NCI-H1092 treated with DMSO at 0.1 percent for 48 hours (cell line): ENCODE results near the gene SAMD10.
"Not testable (repeated sequence)": the region's sequence is repeated elsewhere in the genome, so short reads cannot be mapped to it uniquely, and the experiment has no call there.

Source experiments
- DNase-seq: peaks from one replicate; lab custom pipeline; 2025; lab: John Stamatoyannopoulos, UW

SAMD10 gene

DNA sequence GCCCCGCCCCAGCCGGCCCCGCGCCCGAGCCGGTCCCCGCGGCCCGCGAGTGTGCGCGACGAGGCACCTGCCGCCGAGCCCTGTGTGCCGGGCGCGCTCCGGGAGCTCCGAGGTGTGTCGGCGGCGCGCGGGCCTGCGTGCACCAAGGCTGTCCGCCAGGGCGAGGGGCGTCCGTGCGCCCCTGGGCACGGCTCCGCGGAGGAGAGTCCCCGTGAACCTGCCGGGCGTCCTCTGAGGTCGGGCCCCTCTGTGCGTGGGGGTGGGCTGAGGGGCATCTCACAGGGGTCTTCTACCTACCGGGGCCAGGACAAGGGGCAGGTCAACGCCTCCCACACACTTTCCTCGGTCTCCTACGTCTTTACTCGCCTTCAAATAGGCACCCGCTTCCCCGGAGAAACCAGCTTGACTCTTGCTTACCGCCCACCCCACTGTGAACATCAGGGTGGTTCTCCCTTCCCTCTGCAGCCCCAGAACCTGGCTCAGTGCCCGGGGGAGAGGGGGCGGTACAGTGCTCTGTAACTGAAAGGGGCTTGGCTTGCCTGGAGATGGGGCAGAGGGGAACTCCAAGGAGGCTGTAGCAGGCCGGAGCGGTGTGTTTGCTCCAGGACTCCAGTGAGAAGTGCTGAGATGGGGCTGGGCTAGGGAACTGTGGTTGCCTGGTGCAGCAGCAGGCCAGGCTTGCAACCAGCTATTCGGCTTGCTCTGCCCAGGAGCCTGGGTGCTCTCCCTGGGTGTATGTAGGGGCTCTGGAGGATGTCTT, at the start of gene SAMD10:
TSS of gene SAMD10 (minus strand) at position 86 of the 760 bp plus-strand sequence. CDS start 175 bp downstream, outside the sequence.
- peak; percentile 81 for DNase-seq

DNA sequence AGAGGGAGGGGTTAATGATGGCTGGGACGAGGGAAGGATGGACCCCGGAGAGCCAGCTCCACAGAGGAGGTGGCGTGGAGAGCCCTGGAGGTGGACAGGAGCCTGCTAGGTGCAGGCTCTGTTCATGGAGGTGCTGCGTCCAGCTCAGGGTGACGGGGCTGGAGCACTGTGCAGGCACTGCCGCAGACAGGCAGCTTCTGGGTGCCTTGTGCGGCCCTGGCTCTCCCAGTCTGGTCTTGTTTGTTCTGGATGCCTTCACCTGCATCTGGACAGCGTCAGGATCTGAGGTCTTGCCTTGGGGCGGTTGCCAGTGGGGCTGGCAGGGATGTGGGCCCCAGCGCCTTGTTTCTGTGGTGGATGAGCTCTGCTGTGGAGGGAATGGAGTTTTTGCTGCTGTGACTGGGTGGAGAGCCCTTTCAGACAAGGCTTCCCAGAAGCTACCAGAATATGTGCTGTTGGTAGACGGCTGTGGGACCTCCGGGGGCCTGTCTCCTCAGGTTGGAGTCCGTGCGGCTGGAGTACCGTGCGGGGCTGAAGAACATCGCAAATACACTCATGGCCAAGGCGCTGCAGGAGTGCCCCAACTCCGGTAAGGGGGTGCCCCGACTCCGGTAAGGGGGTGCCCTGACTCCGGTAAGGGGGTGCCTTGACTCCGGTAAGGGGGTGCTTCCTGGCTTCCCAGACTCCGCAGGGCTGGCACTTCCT, 48.7 kb upstream of the SAMD10 start:
- DNase-seq = no peak

DNA sequence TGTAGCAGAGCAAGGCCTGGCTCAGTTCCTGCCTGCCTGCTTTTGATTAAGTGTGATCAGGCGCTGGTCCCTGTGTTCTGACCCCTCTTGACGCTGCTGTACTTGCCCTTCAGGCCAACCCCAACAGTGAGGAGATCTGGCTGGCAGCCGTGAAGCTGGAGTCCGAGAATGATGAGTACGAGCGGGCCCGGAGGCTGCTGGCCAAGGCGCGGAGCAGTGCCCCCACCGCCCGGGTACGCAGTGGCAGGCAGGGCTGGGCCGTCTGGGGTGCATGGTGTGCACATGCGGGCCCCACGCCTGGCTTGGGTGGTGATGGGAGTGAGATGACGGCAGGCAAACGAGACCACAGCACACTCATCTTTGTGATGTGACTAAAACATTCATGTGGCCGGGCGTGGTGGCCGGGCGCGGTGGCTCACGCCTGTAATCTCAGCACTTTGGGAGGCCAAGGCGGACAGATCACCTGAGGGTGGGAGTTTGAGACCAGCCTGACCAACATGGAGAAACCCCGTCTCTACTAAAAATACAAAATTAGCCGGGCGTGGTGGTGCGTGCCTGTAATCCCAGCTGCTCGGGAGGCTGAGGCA, 46.5 kb upstream of the SAMD10 start:
- DNase-seq = no peak

DNA sequence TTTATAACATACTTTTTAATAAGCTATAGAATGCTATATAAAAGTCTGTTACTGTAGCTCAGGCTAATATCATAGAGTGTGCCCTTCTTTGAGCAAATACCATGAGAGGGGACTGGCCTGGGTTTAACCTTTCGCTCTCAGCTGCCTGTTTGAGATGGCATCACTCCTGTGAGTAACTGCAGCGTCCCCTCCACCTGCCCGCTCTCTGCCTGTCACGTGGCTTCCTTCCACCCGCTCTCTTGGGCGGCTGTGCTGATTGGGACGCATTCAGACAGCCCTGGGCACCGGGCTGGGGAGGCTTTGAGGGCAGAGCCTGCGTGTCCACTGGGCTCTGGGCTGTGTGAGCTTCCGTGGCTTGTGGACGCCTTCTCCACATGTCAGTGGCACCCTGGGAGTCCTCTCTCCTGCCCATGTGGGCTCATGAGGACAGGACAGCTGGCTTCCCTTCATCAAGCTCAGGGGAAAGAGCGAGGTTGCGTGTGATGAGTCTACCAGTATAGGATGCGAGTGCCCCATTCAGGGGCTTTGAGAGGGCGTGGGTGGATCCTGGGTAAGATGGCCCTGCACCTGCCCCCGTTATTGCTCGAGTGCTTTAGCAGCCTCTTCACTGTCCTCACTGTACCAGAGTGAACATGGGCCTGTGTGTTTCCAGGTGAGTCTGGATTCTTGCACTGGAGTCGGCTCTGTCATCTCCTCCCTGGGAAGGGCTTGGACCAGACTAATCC, 45.8 kb upstream of the SAMD10 start:
- no peak for DNase-seq

DNA sequence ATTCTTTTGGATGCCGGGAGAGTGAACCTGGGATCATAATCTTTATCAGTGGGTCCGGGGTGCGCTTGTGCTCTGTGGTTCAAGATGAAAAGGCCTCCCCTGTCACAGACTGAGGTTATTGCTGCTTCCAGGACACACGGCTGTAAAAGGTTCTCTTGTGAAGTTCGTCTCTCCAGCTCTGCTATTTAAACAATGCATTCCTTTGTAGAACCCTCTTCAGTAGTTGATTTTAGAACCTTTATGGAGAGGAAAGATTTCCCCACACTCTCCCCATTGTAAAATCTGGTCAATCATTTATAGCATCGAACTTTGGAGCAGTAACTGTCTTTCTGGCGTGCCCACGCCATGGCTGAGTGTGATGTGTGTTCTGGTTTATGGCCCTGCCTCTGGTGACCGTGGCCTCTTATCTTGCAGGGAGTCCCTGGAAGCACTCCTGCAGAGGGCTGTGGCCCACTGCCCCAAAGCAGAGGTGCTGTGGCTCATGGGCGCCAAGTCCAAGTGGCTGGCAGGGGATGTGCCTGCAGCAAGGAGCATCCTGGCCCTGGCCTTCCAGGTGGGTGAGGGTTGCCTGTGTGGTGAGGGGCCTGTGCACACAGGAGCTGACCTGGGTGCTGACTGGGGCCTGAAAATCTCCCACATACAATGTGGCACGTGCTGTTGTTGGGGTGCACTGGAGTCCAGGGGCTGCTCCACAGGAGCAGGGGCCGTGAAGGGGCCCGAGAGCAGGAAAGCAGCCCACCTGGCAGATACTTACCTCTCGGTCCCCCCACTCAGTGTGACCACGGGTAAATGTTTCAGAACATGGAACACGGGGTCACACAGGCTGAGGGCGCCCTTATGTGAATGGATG, 44.9 kb upstream of the SAMD10 start:
- no peak for DNase-seq

DNA sequence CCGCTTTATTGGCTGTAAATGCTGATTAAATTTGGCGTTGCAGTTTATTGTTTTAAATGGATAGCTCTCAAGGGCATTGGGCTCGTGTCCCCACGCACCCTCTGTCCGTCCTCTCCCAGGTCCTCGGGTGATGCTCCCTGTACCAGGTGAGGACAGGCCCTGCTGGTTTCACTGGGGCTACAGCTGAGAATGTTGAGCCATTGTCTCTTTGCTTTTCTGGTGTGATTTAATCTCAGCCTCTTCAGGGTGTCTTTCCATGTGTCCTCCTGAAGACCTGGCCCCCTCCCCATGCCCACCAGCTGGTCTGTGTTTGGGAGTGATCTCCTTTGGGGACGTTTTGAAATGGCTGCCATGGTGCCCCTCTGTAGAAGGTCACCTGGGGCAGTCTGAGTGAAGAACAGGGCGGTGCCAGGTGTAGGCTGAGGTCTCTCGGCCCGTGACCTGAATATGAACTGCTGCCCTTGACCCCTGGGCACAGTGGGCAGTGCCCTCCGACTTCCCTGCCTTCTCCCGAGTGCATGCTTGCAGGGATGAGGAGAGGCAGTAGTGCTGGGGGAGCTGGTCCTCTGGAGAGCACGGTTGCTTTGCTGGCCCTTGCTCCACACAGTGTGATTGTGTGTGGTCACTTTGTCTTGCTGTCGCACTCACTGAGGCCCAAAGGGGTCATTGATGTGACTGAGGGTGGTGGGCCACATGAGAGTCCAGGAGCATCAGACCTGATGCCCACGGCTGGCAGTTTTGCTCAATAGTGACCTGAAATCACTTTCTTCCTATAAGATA, 44.1 kb upstream of the SAMD10 start:
- DNase-seq = no peak

DNA sequence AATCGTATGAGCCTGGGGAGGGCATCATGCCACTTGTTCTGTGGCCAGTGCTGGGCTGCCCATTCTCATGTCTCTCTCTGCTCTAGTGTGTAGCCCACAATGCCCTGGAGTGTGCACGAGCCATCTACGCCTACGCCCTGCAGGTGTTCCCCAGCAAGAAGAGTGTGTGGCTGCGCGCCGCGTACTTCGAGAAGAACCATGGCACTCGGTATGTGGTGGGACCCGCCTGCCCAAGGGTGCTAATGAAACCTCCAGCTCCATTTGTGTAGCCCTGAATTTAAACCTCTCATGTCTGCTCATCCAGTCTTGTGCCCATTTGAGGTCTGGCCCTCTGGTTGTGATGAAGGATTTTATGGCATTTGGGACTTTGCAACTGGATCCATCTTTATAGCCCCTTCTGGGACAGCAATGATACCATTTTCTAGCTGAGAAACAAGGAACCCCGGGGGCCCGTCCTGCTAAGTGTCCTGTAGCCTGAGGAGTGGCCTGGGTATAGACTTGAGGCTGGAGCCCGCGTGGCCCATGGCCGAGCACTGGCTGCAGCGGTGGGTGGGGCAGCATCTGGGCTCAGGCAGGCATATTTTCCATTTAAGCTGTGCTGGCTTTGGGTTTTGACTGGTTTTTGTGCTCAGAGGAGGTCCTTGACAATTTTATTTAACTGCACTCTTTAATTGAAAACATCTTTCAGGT, 43.4 kb upstream of the SAMD10 start:
- no peak for DNase-seq

DNA sequence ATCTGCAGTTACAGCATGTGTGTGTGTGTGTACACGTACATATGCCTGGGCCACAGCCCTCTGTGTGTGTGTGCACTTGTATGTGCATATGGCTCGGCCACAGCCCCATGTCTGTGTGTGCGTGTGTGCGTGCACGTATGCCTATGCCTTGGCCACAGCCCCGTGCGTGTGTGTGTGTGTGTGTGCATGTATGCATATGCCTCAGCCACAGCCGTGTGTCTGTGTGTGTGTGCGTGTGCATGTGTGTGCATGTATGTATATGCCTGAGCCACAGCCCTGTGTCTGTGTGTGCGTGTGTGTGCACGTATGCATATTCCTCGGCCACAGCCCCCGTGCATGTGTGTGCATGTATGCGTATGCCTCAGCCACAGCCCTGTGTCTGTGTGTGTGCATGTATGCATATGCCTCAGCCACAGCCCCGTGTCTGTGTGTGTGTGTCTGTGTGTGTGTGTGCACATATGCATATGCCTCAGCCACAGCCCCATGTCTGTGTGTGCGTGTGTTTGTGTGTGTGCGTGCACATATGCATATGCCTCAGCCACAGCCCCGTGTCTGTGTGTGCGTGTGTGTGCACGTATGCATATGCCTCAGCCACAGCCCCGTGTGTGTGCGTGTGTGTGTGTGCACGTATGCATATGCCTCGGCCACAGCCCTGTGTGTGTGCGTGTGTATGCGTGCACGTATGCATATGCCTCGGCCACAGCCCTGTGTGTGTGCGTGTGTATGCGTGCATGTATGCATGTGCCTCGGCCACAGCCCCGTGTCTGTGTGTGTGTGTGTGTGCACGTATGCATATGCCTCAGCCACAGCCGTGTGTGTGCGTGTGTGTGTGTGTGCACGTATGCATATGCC, 41.9 kb upstream of the SAMD10 start:
- no peak for DNase-seq

DNA sequence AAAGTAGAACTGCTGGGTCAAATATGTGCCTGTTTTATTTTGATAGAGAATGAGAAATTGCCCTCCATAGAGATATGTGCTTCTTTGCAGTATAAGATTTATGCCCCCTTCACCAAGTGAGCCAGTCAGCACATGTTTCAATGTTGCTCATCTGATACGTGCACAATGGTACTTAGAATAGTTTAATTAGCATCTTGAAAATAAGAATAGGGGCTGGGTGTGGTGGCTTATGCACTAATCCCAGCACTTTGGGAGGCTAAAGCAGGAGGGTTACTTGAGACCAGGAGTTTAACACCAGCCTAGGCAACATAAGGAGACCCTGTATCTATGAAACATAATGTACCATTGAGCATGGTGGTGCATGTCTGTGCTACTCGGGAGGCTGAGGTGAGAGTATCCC, 36.2 kb upstream of the SAMD10 start:
- DNase-seq = no peak

DNA sequence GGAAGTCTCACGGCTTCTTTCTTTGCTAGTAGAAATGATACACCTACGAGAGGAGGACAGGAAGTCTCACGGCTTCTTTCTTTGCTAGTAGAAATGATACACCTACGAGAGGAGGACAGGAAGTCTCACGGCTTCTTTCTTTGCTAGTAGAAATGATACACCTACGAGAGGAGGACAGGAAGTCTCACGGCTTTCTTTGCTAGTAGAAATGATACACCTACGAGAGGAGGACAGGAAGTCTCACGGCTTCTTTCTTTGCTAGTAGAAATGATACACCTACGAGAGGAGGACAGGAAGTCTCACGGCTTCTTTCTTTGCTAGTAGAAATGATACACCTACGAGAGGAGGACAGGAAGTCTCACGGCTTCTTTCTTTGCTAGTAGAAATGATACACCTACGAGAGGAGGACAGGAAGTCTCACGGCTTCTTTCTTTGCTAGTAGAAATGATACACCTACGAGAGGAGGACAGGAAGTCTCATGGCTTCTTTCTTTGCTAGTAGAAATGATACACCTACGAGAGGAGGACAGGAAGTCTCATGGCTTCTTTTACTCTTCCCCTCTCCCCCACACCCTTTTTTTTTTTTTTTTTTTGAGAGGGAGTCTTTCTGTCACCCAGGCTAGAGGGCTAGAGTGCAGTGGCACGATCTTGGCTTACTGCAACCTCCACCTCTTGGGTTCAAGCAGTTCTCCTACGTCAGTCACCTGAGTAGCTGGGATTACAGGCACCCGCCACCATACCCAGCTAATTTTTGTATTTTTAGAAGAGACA, 33.1 kb upstream of the SAMD10 start:
- not testable (repeated sequence) for DNase-seq

DNA sequence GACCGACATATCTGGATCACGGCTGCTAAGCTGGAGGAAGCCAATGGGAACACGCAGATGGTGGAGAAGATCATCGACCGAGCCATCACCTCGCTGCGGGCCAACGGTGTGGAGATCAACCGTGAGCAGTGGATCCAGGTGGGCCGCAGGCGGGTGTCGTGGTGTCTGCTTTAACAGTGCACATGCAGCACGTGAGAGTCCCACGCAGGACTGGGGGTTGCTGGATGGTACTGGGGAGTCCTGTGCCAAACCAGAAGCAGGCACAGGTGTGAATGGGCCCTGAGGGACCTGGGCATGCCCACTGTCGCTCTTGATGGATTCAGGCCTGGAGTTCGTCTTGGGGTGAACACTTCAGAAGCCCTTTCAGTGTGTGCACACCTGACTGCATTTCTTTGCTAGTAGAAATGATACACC, 31.9 kb upstream of the SAMD10 start:
- DNase-seq = no peak

DNA sequence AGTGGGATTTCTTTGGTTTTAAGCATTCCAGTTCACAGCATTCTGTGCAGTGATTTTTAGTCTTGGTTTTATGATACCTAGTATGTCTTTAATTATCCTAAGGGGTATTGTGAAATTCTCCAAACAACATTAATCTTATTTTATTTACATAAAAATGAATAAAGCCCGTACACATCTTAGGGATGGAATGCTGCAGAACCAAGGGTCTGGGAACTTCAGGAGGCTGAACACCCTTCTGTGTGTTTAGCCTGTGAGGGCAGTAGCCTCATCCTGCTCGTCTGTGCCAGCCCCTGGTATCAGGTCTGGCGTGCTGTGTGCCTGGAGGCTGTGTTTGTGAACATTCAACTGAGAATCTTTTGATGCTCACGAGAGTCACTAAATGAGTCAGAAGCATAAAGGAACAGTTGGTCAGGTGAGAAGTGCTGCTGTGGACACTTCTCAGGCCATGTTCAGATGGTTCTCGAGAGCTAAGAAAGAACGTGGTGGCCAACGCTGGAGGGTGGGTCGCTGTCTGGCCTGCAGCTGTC, 31.3 kb upstream of the SAMD10 start:
- no peak for DNase-seq

DNA sequence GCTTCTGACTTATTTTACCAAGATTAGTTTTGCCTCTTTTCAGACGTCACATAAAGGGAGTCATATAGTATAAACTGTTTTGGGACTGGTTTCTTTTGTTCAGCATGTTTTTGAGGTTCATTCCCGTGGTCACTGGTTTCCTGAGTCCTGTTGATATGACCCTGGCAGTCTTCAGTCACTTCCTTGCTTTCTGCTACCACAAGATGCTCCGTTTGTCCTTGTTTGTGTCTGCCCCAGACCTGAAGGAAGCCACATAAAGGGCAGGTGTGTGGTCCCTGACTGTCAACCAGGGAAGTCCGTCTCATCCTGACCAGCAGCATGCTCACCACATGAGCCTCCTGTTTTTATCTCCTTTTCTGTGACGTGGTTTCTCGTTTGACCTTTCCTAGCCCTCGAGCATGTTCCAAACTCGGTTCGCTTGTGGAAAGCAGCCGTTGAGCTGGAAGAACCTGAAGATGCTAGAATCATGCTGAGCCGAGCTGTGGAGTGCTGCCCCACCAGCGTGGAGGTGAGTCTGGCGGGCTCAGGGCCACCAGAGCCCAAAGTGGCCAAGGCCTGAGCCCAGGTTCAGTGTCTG, 30.5 kb upstream of the SAMD10 start:
- no peak for DNase-seq

DNA sequence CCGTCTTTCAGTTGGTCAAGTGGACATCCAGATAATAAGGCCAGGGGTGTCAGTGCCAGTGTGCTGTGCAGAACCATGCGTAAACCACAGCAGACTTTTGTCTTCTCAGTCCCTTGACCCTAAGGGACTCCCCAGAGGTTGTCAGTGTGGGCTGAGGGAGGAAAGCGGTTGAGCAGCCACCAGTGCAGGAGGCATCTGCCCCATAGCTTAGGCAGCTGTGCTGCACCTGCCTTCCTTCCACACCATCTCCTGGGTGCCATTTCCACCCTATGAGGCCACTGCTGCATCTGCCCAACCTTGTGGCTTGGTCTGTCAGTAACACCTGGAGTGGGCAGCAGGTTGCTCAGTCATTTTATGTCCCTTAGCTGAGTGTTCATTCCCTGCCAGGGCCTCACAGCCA, 27.5 kb upstream of the SAMD10 start:
- no peak for DNase-seq

DNA sequence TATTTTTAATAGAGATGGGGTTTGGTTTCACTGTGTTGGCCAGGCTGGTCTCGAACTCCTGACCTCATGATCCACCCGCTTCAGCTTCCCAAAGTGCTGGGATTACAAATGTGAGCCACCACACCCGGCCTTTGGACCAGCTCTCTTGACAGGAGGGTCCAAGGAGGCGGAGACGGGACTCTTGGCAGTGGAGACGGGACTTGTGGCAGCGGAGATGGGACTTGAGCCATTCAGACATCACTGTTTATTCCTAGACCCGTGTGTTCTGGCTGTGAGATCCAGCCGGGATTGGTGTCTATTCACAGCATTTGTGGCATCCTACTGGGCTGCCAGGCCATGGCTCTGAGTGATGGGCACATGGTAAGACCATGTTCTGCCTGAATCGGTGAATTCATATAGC, 27.0 kb upstream of the SAMD10 start:
- no peak for DNase-seq

DNA sequence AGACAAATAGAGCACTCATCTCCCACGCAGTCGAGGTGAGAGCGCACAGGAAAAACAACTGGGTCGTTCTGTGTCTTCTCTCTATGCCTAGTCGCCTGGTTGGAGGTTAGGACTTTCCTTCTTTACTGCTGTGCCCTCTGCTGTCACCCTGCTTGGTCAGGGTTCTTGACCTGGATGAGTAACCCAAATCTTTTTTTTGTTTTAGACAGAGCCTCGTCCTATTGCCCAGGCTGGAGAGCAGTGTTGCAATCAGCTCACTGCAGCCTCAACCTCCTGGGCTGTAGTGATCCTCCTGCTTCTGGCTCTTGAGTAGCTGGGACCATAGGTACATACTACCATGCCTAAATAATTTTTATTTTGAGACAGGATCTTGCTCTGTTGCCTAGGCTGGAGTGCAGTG, 26.0 kb upstream of the SAMD10 start:
- no peak for DNase-seq

DNA sequence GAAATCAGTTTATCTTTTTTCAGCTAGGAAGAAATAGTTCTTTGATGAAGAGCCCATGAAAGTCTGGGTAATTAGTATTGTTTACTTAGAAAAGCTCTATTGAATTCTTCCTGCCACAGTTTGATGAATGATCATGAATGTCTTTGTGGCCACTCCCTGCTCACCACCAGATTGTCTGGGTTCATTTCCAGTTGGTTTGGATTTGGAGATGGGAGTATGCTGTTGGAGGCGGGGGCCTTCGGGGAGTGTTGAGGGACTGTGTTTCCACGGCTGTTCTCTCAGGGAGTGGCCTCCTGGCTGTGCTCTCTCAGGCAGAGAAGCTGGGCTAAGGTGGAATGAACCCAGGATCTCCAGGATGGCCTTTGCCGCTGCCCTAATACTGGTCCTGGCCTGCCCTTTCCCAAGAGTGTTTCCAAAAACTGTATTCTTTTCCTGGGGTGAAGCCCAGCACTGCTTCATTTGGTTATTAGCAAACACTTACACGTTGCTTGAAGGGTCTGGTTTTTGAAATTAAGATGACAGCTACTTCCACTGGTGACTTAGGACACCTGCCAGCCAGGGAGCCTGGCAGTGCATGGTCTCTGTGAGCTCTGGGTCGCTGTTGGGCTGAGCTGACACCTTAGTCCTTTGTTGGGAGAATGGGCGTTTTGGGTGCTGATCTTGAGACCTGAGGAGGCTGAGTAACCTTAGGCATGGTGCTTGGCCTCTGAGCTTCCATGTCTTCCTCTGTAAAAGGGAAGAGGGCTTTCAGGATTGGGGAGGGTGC, 24.7 kb upstream of the SAMD10 start:
- DNase-seq = no peak
